Measurements from ENCODE around the gene SPRTN. TPM values are rescaled to one million over a fixed set of nuclear protein-coding genes. Genes with fewer than 3 reads are reported as not detected.

Gene SPRTN
- total and polyA plus RNA-seq, 5 experiments from 2014 or later, result 10.4 to 16.3 (median 10.9) TPM

DNA sequence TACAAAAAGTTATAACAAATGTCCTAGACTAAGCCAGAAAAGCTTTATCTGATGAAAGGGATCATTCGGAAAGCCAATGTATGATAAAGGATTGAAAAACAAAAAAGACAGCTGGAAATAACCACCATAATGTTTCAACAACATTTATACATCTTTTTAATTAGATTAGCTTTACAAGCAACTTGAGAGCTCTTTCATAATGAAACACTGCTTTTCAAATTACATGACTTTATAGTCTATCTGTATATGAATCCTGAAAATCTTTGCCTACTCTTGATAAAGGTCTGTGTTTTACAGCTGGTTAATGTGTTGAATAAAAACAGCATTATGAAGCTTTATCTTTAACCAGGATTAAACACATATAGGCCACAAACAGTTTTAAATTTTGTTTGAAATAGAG lies 25.5 kb downstream of the SPRTN start:
- Mint-ChIP-seq H3K27me3 (no peaks in the 10 kb centered on the region), H3K27ac (peak overlapping the region in 3 of 10 donors; percentile 20 to 44 (median 26)), H3K36me3 (peaks cover 0 to 62% (median 0%) of the 10 kb centered on the region in 3 donors), H3K4me3 (no peak overlapping the region), H3K9me3 (no peaks in the 10 kb centered on the region), H3K4me1 (peaks cover 0 to 2% (median under 1%) of the 10 kb centered on the region in 4 donors)
- no peak for DNase-seq
- ATAC-seq, result no peak
- POLR2A ChIA-PET, result no interaction called here

DNA sequence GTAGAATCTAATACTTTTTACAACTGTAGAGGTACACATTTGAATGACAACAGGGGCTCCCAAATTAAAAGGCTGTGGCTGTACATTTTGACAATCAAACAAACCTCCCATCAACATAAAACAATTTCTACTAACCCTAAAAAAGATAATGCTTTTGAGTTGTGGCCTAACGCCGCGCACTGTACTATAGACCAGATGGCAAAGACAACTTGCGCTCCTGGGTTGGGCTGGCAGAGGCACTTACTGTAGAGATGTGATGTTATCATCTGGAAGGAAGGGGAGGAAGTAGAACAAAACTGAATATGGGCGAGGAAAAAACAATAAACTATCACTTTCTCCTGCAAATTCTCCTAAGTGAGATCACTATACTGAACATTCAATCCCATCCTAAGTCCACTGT lies 26.1 kb downstream of the SPRTN start:
- ATAC-seq (no peak), DNase-seq (no peak)
- peak overlapping the region in 4 of 10 donors; percentile 2 to 70 (median 48) for H3K27ac Mint-ChIP-seq
- H3K4me1 Mint-ChIP-seq, result peaks cover 0 to 2% (median under 1%) of the 10 kb centered on the region in 4 donors
- peaks cover 0 to 67% (median 0%) of the 10 kb centered on the region in 3 donors for H3K36me3 Mint-ChIP-seq
- POLR2A ChIA-PET, result no interaction called here
- no peak overlapping the region for H3K4me3 Mint-ChIP-seq
- H3K9me3 Mint-ChIP-seq, result no peaks in the 10 kb centered on the region
- no peaks in the 10 kb centered on the region for H3K27me3 Mint-ChIP-seq

DNA sequence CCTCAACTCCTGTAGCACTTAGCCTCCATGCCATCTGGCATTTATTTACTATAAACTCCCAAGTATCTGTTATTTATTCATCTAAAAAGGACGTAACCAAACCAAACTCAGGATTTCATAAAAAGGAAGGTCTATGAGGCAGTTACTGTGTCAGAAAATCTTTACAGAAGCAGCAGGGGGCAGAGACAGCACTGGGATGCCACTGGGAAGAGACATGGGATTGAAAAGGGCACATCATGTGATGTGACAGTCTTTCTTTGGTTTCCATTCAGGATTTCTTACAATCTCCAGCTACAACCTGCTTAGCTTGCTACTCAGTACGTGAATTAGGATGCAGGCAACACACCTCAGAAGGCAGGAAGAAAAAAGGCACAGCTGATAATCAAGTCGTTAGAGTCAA lies 31.2 kb downstream of the SPRTN start:
- ATAC-seq, result no peak
- POLR2A ChIA-PET, result no interaction called here

DNA sequence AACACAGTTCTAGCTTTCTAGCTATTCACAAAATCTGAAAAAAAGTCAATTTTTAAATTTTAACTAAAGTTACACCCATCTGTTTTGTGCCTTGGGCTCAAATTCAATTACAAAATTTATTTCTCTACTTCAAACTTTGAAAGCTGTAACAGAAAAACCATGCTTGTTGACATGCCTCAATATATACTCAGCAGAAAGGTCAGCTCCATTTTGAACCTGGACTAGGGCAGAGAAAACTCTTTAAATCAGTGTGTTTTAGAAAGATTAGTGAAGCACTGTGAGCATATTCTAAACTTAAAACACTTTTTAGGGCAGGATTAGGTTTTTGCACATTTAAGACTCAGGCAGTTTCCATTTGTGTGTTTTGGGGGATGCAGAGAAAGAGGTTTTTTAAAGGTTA lies 34.4 kb downstream of the SPRTN start:
- no peak overlapping the region for H3K4me3 Mint-ChIP-seq
- no peak overlapping the region for H3K27ac Mint-ChIP-seq
- DNase-seq (no peak), ATAC-seq (no peak)
- peaks cover 0 to 45% (median 0%) of the 10 kb centered on the region in 3 donors for H3K36me3 Mint-ChIP-seq
- POLR2A ChIA-PET, result no interaction called here
- H3K4me1 Mint-ChIP-seq, result peaks cover 11 to 13% (median 12%) of the 10 kb centered on the region in 4 donors
- H3K9me3 Mint-ChIP-seq, result no peaks in the 10 kb centered on the region
- no peaks in the 10 kb centered on the region for H3K27me3 Mint-ChIP-seq

More for the DNA sequence above, 31.2 kb downstream of the SPRTN start:
- Mint-ChIP-seq H3K4me3 (no peak overlapping the region), H3K27ac (peak overlapping the region in 3 of 10 donors; percentile 18 to 41 (median 29)), H3K27me3 (no peaks in the 10 kb centered on the region), H3K9me3 (no peaks in the 10 kb centered on the region), H3K4me1 (peaks cover 0 to 5% (median under 1%) of the 10 kb centered on the region in 4 donors), H3K36me3 (peaks cover 0 to 70% (median 0%) of the 10 kb centered on the region in 3 donors)
- no peak for DNase-seq

DNA sequence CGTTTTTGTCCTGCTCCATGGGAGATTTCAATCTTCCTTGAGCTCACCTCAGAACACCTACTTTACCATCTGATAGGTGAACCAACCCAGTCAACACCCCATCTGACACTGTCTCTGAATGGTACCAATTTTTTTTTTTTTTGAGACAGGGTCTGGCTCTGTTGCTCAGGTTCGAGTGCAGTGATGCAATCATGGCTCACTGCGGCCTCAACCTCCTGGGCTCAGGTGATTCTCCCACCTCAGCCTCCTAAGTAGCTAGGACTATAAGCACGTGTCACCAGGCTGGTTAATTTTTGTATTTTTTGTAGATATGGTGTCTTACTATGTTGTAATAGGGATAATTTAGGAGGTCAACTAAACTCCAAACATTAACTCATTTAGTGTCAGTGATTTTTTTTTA lies 36.3 kb downstream of the SPRTN start:
- no peak overlapping the region for H3K27ac Mint-ChIP-seq
- ATAC-seq (no peak), DNase-seq (no peak)
- H3K36me3 Mint-ChIP-seq, result peaks cover 0 to 26% (median 0%) of the 10 kb centered on the region in 3 donors
- peaks cover 24 to 30% (median 27%) of the 10 kb centered on the region in 4 donors for H3K4me1 Mint-ChIP-seq
- POLR2A ChIA-PET, result no interaction called here
- no peak overlapping the region for H3K4me3 Mint-ChIP-seq
- H3K9me3 Mint-ChIP-seq, result no peaks in the 10 kb centered on the region
- no peaks in the 10 kb centered on the region for H3K27me3 Mint-ChIP-seq

DNA sequence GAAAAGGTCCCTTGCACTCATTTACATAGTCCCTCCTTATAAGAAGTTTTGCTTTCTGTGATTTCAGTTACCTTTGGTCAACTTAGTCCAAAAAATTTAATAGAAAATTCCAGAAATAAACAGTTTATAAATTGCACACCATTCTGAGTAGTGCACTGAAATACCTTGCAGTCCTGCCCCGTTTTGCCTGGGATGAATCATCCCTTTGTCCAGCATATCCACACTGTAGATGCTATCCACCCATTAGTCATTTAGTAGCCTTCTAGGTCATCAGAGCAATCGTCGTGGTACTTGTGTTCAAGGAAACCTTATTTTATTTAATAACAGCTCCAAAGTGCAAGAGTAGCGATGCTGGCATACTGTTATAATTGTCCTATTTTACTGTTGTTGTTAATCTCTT lies 38.0 kb downstream of the SPRTN start:
- ATAC-seq (no peak), DNase-seq (no peak)
- peaks cover 26 to 40% (median 35%) of the 10 kb centered on the region in 4 donors for H3K4me1 Mint-ChIP-seq
- H3K27me3 Mint-ChIP-seq, result no peaks in the 10 kb centered on the region
- no peak overlapping the region for H3K4me3 Mint-ChIP-seq
- H3K36me3 Mint-ChIP-seq, result peaks cover 0 to 15% (median 0%) of the 10 kb centered on the region in 3 donors
- peak overlapping the region in 2 of 10 donors; percentile 36 to 69 for H3K27ac Mint-ChIP-seq
- POLR2A ChIA-PET, result no interaction called here
- no peaks in the 10 kb centered on the region for H3K9me3 Mint-ChIP-seq

DNA sequence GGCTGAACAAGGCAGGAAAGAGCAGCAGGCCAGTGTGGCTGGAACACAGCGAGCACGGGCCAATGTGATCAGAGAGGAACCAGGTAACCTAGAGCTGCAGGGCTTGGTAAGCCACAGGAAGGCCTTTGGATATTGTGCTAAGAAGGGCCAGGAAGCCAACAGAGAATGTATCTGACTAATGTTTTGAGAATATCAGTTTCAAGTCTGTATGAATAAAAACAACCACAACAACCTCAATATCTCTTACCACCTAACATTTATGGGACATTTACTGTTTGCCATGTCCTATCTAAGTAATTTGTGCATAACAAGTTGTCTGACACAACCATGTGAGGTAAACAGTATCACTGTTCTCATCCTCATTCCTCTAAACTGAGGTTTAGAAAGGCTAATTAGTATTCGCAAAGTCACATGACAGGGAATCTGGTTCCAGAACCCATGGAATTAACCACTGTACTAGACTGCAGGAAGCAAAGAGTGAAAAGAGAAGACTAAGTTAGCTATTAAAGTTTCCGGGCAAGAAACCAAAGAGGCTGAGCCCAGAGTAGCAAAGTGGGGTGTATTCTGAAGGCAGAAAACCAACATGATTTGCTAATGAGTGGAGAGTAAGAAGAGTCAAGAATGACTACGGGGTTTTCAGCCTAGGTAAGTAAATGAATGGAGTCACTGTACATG lies 38.9 kb downstream of the SPRTN start:
- ATAC-seq, result peak in 1 of 2 donors; percentile 65
- Mint-ChIP-seq H3K27ac (peak overlapping the region in 6 of 10 donors; percentile 9 to 74 (median 20)), H3K4me3 (peak overlapping the region in 2 of 10 donors; percentile 8 to 52), H3K27me3 (no peaks in the 10 kb centered on the region), H3K36me3 (peaks cover 0 to 12% (median 0%) of the 10 kb centered on the region in 3 donors), H3K9me3 (no peaks in the 10 kb centered on the region), H3K4me1 (peaks cover 28 to 46% (median 41%) of the 10 kb centered on the region in 4 donors)
- no peak for DNase-seq
- POLR2A ChIA-PET, result no interaction called here

DNA sequence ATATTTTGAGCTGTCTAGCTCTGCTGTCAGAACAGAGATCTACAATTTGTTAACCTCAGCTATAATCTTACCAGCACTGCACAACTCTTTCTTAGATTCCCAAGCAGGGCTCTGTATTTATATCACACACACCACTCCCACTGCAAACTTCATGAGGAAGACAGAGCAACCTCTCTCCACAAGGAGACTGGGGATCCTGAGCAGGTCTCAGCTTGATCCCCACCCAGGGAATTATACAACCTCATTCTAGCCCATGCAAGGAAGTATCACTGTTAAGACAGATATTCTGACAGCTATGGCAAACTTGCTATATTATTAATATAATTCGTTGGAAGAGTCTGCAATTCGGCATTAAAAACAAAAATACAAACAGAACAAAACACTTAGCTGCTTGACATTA lies 43.6 kb downstream of the SPRTN start:
- H3K4me3 Mint-ChIP-seq, result no peak overlapping the region
- H3K9me3 Mint-ChIP-seq, result no peaks in the 10 kb centered on the region
- no peak for ATAC-seq
- POLR2A ChIA-PET, result no interaction called here
- DNase-seq, result no peak
- H3K27me3 Mint-ChIP-seq, result no peaks in the 10 kb centered on the region
- no peaks in the 10 kb centered on the region for H3K36me3 Mint-ChIP-seq
- peak overlapping the region in 1 of 10 donors; percentile 42 for H3K27ac Mint-ChIP-seq
- H3K4me1 Mint-ChIP-seq, result peaks cover 26 to 45% (median 44%) of the 10 kb centered on the region in 4 donors

DNA sequence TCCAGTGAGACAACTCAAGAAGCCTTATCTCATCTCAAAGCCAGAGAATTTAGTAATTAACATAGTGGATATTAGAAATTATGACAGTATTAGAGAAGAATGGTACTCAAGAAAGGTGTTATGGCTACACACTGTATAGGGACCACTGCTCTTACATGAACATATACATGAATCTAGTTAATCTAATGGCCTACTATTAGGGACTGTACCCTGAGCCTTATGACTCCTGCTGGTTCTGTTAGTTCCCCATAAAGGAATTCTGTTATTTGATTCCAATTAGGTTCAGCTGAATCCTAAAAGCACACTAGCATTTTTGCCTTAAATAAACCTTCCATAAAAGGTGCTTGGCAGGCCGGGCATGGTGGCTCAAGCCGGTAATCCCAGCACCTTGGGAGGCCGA lies 44.3 kb downstream of the SPRTN start:
- Mint-ChIP-seq H3K9me3 (no peaks in the 10 kb centered on the region), H3K4me3 (no peak overlapping the region), H3K36me3 (no peaks in the 10 kb centered on the region), H3K27ac (no peak overlapping the region), H3K27me3 (no peaks in the 10 kb centered on the region), H3K4me1 (peaks cover 21 to 41% (median 37%) of the 10 kb centered on the region in 4 donors)
- DNase-seq, result no peak
- POLR2A ChIA-PET, result no interaction called here
- no peak for ATAC-seq

DNA sequence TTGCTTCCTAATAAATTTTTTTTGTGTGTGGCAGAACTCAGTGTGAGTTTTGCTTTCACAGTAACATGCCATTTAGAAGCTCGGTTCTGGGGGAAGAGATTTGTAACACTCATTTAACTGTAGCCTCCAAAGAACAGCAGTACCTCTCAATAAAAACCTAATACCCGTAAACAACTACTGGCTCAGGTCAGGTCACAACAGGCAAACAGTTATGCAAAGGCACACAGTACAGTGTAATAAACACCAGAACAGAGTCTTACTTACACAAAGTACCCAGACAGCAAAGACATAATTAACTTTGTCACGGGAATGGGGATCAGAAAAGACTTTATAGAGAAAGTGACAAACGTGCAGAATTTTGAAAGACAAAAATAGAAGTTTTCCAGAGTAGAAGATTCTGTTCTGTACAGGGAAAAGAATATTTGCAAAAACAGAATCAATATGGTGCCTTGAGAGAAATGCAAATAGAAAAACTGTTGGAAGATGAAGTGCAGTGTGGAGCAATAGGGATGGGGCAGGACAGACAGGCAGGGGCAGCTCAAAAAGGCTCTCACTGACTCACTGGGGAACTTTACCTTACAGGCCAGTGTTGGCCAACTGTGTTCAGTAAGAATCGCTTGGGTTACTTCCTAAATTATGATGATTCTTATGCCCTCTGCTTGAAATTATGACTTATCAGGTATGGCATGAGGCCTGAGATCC lies 45.2 kb downstream of the SPRTN start:
- Mint-ChIP-seq H3K36me3 (peaks cover 0 to 4% (median 0%) of the 10 kb centered on the region in 3 donors), H3K27me3 (no peaks in the 10 kb centered on the region), H3K4me1 (peaks cover 21 to 44% (median 38%) of the 10 kb centered on the region in 4 donors), H3K4me3 (no peak overlapping the region), H3K9me3 (no peaks in the 10 kb centered on the region), H3K27ac (peak overlapping the region in 1 of 10 donors; percentile 36)
- POLR2A ChIA-PET, result no interaction called here
- DNase-seq (no peak), ATAC-seq (no peak)

DNA sequence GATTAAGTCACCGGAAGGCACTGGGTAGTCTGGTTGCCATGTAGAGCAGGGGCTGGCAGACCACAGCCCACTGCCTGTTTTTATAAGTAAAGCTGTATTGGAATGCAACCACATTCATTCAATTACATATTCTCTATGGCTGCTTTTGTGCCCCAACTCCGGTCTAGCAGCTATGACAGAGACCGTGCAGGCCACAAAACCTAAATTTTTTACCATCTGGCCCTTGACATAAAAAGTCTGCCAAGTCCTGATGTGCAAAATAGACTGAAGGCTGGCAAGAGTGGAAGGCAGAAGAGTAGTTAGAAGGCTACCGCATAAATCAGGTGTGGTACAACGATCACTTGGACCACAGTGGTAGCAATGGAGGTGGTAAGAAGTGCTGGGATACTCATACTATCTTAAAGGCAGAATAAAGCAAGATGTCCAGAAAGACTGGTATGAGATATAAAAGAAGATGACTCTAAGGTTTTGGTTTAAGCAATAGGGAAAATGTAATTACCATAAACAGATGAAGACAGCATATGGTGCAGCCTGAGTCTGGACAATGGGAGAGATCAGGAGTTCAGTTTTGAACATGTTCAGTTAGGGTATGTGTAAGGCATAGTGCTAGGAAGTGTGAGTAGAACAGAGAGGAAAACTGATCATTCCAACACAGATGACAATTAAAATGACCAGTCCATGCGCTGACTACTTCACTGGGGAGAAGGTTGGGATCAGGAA lies 46.8 kb downstream of the SPRTN start:
- Mint-ChIP-seq H3K27ac (no peak overlapping the region), H3K36me3 (peaks cover 0 to 7% (median under 1%) of the 10 kb centered on the region in 3 donors), H3K4me1 (peaks cover 13 to 41% (median 30%) of the 10 kb centered on the region in 4 donors), H3K4me3 (no peak overlapping the region), H3K9me3 (no peaks in the 10 kb centered on the region), H3K27me3 (no peaks in the 10 kb centered on the region)
- POLR2A ChIA-PET, result no interaction called here
- DNase-seq (no peak), ATAC-seq (no peak)

DNA sequence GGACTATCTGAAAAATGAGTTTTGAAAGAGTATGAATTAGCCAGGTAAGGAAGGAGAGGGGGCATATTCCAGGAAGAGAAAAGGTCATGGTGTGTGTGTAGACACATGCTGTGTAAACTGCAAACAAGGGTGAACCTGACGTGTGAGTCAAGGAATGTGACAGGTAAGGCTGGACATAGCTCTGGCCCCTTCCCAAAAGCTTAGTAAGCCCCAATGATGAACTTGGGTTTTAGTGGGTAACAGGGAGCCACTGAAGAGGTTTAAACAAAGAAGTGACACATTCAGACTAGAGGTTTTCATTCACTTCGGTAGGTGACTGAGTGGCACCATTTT lies 47.3 kb downstream of the SPRTN start:
- Mint-ChIP-seq H3K4me1 (peaks cover 13 to 44% (median 33%) of the 10 kb centered on the region in 4 donors), H3K27me3 (no peaks in the 10 kb centered on the region), H3K9me3 (no peaks in the 10 kb centered on the region), H3K4me3 (no peak overlapping the region), H3K27ac (no peak overlapping the region), H3K36me3 (peaks cover 0 to 7% (median 1%) of the 10 kb centered on the region in 3 donors)
- POLR2A ChIA-PET, result no interaction called here
- no peak for DNase-seq
- ATAC-seq, result no peak

DNA sequence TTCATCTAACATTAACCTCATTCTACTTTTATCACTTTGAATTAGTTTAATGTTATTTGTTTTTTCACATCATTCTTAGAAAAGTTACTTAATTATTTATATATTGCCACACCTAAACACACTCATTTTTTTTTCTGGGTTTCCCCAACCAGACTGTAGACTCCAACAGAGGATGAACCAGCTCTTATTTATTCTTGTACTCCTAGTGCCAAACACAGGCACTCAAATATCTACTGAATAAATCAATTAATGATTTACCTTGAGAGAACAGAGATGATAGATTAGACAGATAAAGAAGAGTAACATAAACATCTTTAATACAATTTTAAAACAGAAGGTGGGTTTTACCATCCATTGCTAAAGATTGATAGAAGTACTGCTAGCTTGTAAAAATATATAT lies 48.4 kb downstream of the SPRTN start:
- H3K4me1 Mint-ChIP-seq, result peaks cover 15 to 47% (median 39%) of the 10 kb centered on the region in 4 donors
- POLR2A ChIA-PET, result no interaction called here
- DNase-seq (no peak), ATAC-seq (no peak)
- peaks cover 0 to 7% (median 1%) of the 10 kb centered on the region in 3 donors for H3K36me3 Mint-ChIP-seq
- H3K9me3 Mint-ChIP-seq, result no peaks in the 10 kb centered on the region
- H3K27me3 Mint-ChIP-seq, result no peaks in the 10 kb centered on the region
- no peak overlapping the region for H3K4me3 Mint-ChIP-seq
- H3K27ac Mint-ChIP-seq, result no peak overlapping the region

Data from naive thymus-derived CD8-positive, alpha-beta T cell (primary cell).